BJ (cell line): Measurements from ENCODE around the gene PPM1F. TPM values are rescaled to one million over a fixed set of nuclear protein-coding genes. Genes with fewer than 3 reads are reported as not detected.

ENCODE experiments used
- CTCF ChIA-PET: fragments of 350-600 bp; formaldehyde crosslinking; extraction: SDS; loops from one replicate; lab custom pipeline; 2021; ENCODE audit warnings: antibody characterized with exemption, inconsistent platforms; lab: Yijun Ruan, JAX
- POLR2A ChIA-PET: fragments of 300-600 bp; sonication (Branson Sonifier 250); formaldehyde crosslinking; extraction: SDS; loops from one replicate; lab custom pipeline; 2021; ENCODE audit warnings: antibody characterized with exemption; lab: Charles Lee
- DNase-seq: peaks from one replicate; pipeline ENCODE4 v3.0.0-alpha.2; 2011; ENCODE audit warnings: low read depth
- H3K27me3 ChIP-seq: 2 replicates; pipeline ENCODE4 v1.6.0; 2011; ENCODE audit warnings: low read length; ENCODE audit not compliant: control insufficient read depth, insufficient read depth
- H3K36me3 ChIP-seq: 2 replicates; pipeline ENCODE4 v1.5.1; 2011; ENCODE audit warnings: low read length; ENCODE audit not compliant: control insufficient read depth, insufficient read depth
- H3K4me3 ChIP-seq: 2 replicates; pipeline ENCODE4 v1.5.1; 2011; ENCODE audit warnings: low read depth, mild to moderate bottlenecking, control low read depth, low read length
- polyA plus RNA-seq: library from polyadenylated mRNA; depleted of rRNA; stranded (reverse); fragments of >200 nt; gene quantifications from 2 replicates; pipeline ENCODE4 v1.2.3, GENCODE V29; 2011
- TF ChIP-seq, protein P1 (sequence below): IDR thresholded peaks from 2 replicates; pipeline ENCODE4 v1.5.1; 2011; ENCODE audit warnings: low read depth, mild to moderate bottlenecking, control low read depth, inconsistent platforms, low read length, moderate library complexity; ENCODE audit not compliant: insufficient read depth

PPM1F gene
- polyA plus RNA-seq, 1 experiment: 25.3 TPM

DNA sequence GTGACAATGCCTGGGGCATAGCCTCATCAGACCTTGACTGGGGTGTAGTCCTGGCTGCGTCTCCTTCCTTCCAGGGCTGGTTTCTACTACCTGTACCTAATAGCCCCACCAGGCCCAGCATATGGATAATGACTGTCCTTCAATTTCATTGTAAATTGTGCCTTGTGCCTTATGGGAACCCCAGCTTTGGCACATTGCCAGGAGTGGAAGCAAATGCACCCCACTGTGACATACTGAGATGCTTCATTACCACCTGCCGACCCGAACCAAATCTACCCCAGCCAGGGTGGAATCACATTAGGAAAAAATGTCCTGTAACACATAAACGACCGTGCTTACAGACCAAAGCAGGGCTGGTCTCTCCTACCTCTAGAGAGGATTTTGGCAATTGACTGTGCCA lies 22.6 kb upstream of the PPM1F start:
- TF ChIP-seq, protein P1, sequence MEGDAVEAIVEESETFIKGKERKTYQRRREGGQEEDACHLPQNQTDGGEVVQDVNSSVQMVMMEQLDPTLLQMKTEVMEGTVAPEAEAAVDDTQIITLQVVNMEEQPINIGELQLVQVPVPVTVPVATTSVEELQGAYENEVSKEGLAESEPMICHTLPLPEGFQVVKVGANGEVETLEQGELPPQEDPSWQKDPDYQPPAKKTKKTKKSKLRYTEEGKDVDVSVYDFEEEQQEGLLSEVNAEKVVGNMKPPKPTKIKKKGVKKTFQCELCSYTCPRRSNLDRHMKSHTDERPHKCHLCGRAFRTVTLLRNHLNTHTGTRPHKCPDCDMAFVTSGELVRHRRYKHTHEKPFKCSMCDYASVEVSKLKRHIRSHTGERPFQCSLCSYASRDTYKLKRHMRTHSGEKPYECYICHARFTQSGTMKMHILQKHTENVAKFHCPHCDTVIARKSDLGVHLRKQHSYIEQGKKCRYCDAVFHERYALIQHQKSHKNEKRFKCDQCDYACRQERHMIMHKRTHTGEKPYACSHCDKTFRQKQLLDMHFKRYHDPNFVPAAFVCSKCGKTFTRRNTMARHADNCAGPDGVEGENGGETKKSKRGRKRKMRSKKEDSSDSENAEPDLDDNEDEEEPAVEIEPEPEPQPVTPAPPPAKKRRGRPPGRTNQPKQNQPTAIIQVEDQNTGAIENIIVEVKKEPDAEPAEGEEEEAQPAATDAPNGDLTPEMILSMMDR: no peak
- Histone ChIP-seq H3K4me3 (no peak overlapping the region), H3K36me3 (peaks cover 38% of the 10 kb centered on the region), H3K27me3 (no peaks in the 10 kb centered on the region)
- ChIA-PET CTCF (no interaction called here), POLR2A (no interaction called here)
- DNase-seq: no peak

DNA sequence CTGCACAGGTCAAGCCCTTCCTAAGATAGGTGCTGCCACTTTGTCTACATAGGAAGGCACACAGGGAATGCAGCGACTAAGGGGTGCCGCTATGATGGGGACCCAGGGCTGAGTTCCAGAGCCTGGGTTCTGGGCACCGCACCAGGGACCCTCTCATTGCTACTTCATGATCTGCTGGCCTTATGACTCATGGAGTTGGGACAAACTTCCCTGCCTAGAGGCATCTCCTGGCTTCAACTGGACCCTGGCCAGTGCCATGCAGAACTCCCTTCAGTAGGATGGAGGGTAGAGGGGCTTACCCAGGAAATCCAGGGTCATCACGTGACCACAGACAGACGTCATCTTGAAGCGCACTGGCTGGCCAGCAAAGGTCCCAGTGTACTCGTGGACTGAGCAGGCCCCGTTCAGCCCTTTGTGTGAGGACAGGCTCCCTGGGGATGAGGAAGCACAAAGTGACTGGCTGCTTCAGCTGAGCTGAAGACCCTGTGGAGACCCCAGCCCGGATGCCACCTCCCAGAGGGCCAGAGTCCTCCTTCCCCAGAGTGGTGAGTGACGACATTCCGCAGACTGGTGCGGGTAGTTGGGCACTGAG lies 21.5 kb upstream of the PPM1F start:
- Histone ChIP-seq H3K27me3 (no peaks in the 10 kb centered on the region), H3K4me3 (no peak overlapping the region), H3K36me3 (peaks cover 42% of the 10 kb centered on the region)
- no peak for DNase-seq
- TF ChIP-seq, protein P1: no peak
- ChIA-PET POLR2A (no interaction called here), CTCF (no interaction called here)

DNA sequence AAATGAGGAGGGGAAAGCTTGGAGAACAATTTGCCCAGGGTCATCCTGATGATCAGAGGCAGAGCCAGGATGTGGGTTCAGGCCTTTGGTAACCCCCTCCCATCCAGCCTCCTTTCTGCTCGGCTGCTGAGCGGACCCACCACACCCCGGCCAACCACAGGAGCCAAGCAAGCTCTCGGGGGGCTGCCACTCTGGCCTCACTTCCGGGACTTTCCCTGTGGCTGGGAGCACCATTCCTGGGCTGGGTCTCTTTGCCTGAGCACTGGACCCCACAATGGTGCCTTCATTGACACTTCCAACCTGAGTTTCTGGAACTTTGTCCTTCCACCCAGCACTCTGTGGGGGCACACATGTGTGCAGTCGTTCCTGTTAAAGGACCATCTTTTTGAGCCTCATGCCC lies 20.2 kb upstream of the PPM1F start:
- POLR2A ChIA-PET: no interaction called here
- TF ChIP-seq, protein P1: no peak
- DNase-seq: no peak
- CTCF ChIA-PET: interaction anchor here (0.7 to 2.4 kb wide), 11 partner anchors 9 to 1846 kb away, joined by 3 to 22 read pairs (median 4); partner anchors contain the start of genes PPM1F and TOP3B
- H3K36me3 ChIP-seq: peaks cover 40% of the 10 kb centered on the region
- H3K4me3 ChIP-seq: no peak overlapping the region
- H3K27me3 ChIP-seq: no peaks in the 10 kb centered on the region

- Histone ChIP-seq H3K36me3 (peaks cover 45% of the 10 kb centered on the region), H3K4me3 (no peak overlapping the region), H3K27me3 (no peaks in the 10 kb centered on the region)
- ChIA-PET POLR2A (no interaction called here), CTCF (interaction anchor here (0.5 to 2.4 kb wide), 12 partner anchors 8 to 1847 kb away, joined by 3 to 22 read pairs (median 4); partner anchors contain the start of genes PPM1F and TOP3B)
- no peak for DNase-seq
- TF ChIP-seq, protein P1: peak; percentile 91
These were observed 19.7 kb upstream of the PPM1F start for GRCh38 chr22:21972293-21972779.

DNA sequence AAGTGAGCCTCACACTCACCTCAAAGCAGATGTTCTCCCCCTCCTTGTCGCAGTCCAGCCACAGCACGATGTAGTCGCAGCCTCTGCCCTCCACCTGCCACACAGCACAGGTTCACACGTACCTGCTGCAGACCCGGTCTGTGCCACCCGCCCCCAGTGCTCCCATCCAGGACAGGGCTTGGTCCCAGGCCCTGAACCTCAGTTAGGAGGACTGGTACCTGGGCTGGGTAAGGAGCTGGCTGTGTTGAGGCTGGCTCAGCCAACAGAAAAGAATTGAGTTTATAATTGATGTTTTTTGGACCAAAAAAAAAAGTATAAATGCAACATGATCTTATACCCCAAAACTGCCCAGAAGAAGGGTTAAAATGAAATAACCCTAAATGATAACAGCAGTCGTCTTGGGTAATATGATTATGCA lies 19.2 kb upstream of the PPM1F start:
- no peak for DNase-seq

More for the DNA sequence above, 19.2 kb upstream of the PPM1F start:
- no peak overlapping the region for H3K4me3 ChIP-seq
- TF ChIP-seq, protein P1: no peak
- ChIA-PET POLR2A (no interaction called here), CTCF (interaction anchor here (0.5 to 2.4 kb wide), 11 partner anchors 8 to 297 kb away, joined by 3 to 22 read pairs (median 4); partner anchors contain the start of genes PPM1F and TOP3B)
- no peaks in the 10 kb centered on the region for H3K27me3 ChIP-seq
- H3K36me3 ChIP-seq: peaks cover 49% of the 10 kb centered on the region
